Measurements from ENCODE around the gene ANKFN1.
A peak's percentile ranks its signal among the peaks of the same experiment; 100 is the strongest.

Gene ANKFN1

GRCh38 chr17:56171186-56171959 lies 18.1 kb downstream of the ANKFN1 start:
- no peak overlapping the region for H3K4me3 ChIP-seq (ENCODE audit: low read depth, low read length)
- no peak for TF ChIP-seq CTCF (IDR thresholded peaks at IDR 0.05; ENCODE audit: low read depth, low read length)

- TF ChIP-seq CTCF (IDR thresholded peaks at IDR 0.05; ENCODE audit: low read depth, low read length), result no peak
- H3K4me3 ChIP-seq (ENCODE audit: low read depth, low read length), result no peak overlapping the region
Measured at GRCh38 chr17:56172517-56172982, 19.3 kb downstream of the ANKFN1 start.

GRCh38 chr17:56173026-56173425 lies 19.8 kb downstream of the ANKFN1 start:
- no peak for TF ChIP-seq CTCF (IDR thresholded peaks at IDR 0.05; ENCODE audit: low read depth, low read length)
- no peak overlapping the region for H3K4me3 ChIP-seq (ENCODE audit: low read depth, low read length)

GRCh38 chr17:56173958-56174835 lies 20.9 kb downstream of the ANKFN1 start:
- peak overlapping the region; percentile 24 for H3K4me3 ChIP-seq (ENCODE audit: low read depth, low read length)
- TF ChIP-seq CTCF (IDR thresholded peaks at IDR 0.05; ENCODE audit: low read depth, low read length), result no peak

- no peak overlapping the region for H3K4me3 ChIP-seq (ENCODE audit: low read depth, low read length)
- TF ChIP-seq CTCF (IDR thresholded peaks at IDR 0.05; ENCODE audit: low read depth, low read length), result no peak
Measured at GRCh38 chr17:56175299-56175955, 22.2 kb downstream of the ANKFN1 start.

- 0 out of 2 replicates have a peak, but pooled peaks have one; percentile 12 for TF ChIP-seq CTCF (IDR thresholded peaks at IDR 0.05; ENCODE audit: low read depth, low read length)
- H3K4me3 ChIP-seq (ENCODE audit: low read depth, low read length), result no peak overlapping the region
Measured at GRCh38 chr17:56176091-56176490, 22.8 kb downstream of the ANKFN1 start.

Data from WI38 (cell line).